ENCODE data around the gene FAM227A.

DNA sequence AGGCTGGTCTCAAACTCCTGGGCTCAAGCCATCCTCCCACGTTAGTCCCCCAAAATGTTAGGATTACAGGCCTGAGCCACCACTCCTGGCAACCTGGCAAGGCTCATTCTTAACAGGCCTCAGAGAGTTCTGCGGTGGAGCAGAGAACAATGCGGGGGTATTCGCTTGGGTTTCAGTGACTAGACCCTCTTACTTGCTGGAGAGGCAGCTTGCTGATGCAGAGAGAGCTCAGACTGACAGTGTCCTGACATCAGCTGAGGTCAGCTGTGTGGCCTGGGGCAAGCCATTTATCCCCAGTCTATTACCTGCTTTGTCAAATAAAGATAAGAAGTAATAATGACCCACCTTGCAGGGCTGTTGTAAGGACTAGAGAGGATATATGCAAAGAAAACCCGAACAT, 46.0 kb downstream of the FAM227A start:
- TF ChIP-seq POLR2A (IDR thresholded peaks at IDR 0.05; ENCODE audit: low read depth, low read length): no peak
- no peak for TF ChIP-seq MXI1 (IDR thresholded peaks at IDR 0.05; ENCODE audit: borderline replicate concordance, low read depth, low read length)
- TF ChIP-seq, protein P1, sequence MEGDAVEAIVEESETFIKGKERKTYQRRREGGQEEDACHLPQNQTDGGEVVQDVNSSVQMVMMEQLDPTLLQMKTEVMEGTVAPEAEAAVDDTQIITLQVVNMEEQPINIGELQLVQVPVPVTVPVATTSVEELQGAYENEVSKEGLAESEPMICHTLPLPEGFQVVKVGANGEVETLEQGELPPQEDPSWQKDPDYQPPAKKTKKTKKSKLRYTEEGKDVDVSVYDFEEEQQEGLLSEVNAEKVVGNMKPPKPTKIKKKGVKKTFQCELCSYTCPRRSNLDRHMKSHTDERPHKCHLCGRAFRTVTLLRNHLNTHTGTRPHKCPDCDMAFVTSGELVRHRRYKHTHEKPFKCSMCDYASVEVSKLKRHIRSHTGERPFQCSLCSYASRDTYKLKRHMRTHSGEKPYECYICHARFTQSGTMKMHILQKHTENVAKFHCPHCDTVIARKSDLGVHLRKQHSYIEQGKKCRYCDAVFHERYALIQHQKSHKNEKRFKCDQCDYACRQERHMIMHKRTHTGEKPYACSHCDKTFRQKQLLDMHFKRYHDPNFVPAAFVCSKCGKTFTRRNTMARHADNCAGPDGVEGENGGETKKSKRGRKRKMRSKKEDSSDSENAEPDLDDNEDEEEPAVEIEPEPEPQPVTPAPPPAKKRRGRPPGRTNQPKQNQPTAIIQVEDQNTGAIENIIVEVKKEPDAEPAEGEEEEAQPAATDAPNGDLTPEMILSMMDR (conservative IDR thresholded peaks at IDR 0.05; ENCODE audit: low read depth, low read length): no peak
- TF ChIP-seq RFX5 (IDR thresholded peaks at IDR 0.05; ENCODE audit: low read depth, low read length): no peak
- no peak for TF ChIP-seq RCOR1 (IDR thresholded peaks at IDR 0.05; ENCODE audit: insufficient replicate concordance, low read length)
- no peak for TF ChIP-seq NFE2L2 (IDR thresholded peaks at IDR 0.05; ENCODE audit: low read depth, low read length)
- TF ChIP-seq, protein P2, sequence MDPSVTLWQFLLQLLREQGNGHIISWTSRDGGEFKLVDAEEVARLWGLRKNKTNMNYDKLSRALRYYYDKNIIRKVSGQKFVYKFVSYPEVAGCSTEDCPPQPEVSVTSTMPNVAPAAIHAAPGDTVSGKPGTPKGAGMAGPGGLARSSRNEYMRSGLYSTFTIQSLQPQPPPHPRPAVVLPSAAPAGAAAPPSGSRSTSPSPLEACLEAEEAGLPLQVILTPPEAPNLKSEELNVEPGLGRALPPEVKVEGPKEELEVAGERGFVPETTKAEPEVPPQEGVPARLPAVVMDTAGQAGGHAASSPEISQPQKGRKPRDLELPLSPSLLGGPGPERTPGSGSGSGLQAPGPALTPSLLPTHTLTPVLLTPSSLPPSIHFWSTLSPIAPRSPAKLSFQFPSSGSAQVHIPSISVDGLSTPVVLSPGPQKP (IDR thresholded peaks at IDR 0.05; ENCODE audit: borderline replicate concordance, low read depth, low read length): no peak

All from IMR-90 (cell line).